Testis (tissue), 2 donors: Measurements from ENCODE around the gene PDE8B.

Source experiments
- POLR2A ChIP-seq: fragments of 450-650 bp; IDR thresholded peaks from one replicate; pipeline ENCODE4 v1.6.1; 2017; ENCODE audit warnings: antibody characterized with exemption, mild to moderate bottlenecking, moderate library complexity
- TF ChIP-seq, protein P1 (sequence below), 3 experiments: fragments of 450-650 bp in 2 of 3; fragments of 200-600 bp in 1 of 3; sonication (generic) in 1 of 3; IDR thresholded peaks; one replicate each; pipeline ENCODE4 v1.5.1; 2016 to 2019; ENCODE audit warnings: antibody characterized with exemption in 3 of 3, mild to moderate bottlenecking in 2 of 3, moderate library complexity in 1 of 3

DNA sequence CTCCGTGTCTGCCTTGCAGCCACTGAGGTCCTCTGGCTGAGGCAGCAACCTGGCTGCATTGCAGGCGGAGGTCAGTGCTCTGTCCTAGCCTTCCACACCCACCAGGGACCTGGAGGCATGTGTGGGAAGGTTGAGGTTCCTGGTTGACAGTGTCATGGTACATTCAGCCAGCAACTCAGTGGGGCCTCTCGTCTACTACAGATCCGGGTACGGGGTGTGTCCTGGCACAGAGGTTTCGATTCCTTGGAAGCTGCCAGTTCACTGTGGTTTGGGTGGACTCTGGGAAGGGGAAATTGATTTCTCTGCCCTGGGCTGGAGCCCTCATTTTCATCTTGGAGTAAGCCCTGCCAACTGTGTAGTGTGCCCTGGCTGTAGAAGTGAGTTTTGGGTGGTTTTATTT is 45.1 kb downstream of the PDE8B start:
- TF ChIP-seq, protein P1, sequence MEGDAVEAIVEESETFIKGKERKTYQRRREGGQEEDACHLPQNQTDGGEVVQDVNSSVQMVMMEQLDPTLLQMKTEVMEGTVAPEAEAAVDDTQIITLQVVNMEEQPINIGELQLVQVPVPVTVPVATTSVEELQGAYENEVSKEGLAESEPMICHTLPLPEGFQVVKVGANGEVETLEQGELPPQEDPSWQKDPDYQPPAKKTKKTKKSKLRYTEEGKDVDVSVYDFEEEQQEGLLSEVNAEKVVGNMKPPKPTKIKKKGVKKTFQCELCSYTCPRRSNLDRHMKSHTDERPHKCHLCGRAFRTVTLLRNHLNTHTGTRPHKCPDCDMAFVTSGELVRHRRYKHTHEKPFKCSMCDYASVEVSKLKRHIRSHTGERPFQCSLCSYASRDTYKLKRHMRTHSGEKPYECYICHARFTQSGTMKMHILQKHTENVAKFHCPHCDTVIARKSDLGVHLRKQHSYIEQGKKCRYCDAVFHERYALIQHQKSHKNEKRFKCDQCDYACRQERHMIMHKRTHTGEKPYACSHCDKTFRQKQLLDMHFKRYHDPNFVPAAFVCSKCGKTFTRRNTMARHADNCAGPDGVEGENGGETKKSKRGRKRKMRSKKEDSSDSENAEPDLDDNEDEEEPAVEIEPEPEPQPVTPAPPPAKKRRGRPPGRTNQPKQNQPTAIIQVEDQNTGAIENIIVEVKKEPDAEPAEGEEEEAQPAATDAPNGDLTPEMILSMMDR (IDR thresholded peaks at IDR 0.05): no peak
- TF ChIP-seq POLR2A: no peak
